Mesothelial cell of epicardium (in vitro differentiated cells): ENCODE results near the gene DNAJC1. TPM values are rescaled to one million over a fixed set of nuclear protein-coding genes. Genes with fewer than 3 reads are reported as not detected.

ENCODE experiments used
- DNase-seq, 2 experiments: peaks; one replicate each; pipeline ENCODE4 v3.0.0; 2021; ENCODE audit warnings: low spot score in 2 of 2; ENCODE audit not compliant: unreplicated experiment in 2 of 2
- H3K27ac Mint-ChIP-seq: 2 replicates; pipeline ENCODE4 v1.8.0; 2021; ENCODE audit warnings: mixed read lengths
- H3K27me3 Mint-ChIP-seq: 2 replicates; pipeline ENCODE4 v1.8.0; 2021; ENCODE audit warnings: low read depth, mixed read lengths
- H3K36me3 Mint-ChIP-seq: 2 replicates; pipeline ENCODE4 v1.8.0; 2021; ENCODE audit warnings: mixed read lengths
- H3K4me1 Mint-ChIP-seq: 2 replicates; pipeline ENCODE4 v1.8.0; 2021; ENCODE audit warnings: mixed read lengths
- H3K4me3 Mint-ChIP-seq: 2 replicates; pipeline ENCODE4 v1.8.0; 2021; ENCODE audit warnings: mild to moderate bottlenecking, moderate library complexity, mixed read lengths
- H3K9me3 Mint-ChIP-seq: 2 replicates; pipeline ENCODE4 v1.8.0; 2021; ENCODE audit warnings: mixed read lengths
- total RNA-seq: library from RNA; stranded (reverse); gene quantifications from 3 replicates; pipeline ENCODE4 v1.2.1, GENCODE V29; 2021
- TF ChIP-seq, protein P1 (sequence below): fragments of 200-600 bp; sonication (generic); IDR thresholded peaks from one replicate; pipeline ENCODE4 v1.5.0; 2021; ENCODE audit warnings: antibody characterized with exemption; ENCODE audit not compliant: unreplicated experiment

Gene DNAJC1
- total RNA-seq, 1 donor from 2014 or later, result 27.2 TPM

DNA sequence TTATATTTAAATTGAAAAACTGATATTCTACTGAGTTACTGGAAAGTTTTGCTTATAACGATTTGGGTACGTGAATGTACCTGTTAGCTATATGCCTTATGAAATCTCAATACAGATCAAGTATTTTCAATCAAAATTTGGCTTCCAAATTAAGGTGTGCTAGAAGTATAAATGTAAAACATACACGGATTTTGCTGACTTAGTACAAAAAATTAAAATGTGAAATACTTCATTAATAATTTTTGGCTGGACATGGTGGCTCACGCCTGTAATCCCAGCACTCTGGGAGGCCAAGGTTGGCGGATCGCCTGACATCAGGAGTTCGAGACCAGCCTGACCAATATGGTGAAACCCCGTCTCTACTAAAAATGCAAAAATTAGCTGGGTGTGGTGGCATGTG, 11.7 kb downstream of the DNAJC1 start:
- TF ChIP-seq, protein P1, sequence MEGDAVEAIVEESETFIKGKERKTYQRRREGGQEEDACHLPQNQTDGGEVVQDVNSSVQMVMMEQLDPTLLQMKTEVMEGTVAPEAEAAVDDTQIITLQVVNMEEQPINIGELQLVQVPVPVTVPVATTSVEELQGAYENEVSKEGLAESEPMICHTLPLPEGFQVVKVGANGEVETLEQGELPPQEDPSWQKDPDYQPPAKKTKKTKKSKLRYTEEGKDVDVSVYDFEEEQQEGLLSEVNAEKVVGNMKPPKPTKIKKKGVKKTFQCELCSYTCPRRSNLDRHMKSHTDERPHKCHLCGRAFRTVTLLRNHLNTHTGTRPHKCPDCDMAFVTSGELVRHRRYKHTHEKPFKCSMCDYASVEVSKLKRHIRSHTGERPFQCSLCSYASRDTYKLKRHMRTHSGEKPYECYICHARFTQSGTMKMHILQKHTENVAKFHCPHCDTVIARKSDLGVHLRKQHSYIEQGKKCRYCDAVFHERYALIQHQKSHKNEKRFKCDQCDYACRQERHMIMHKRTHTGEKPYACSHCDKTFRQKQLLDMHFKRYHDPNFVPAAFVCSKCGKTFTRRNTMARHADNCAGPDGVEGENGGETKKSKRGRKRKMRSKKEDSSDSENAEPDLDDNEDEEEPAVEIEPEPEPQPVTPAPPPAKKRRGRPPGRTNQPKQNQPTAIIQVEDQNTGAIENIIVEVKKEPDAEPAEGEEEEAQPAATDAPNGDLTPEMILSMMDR, result no peak
- Mint-ChIP-seq H3K27me3 (no peaks in the 10 kb centered on the region), H3K4me3 (no peak overlapping the region), H3K9me3 (peaks cover 4% of the 10 kb centered on the region), H3K36me3 (peaks cover 3% of the 10 kb centered on the region), H3K27ac (no peak overlapping the region), H3K4me1 (peaks cover 5% of the 10 kb centered on the region)
- DNase-seq, result no peak

DNA sequence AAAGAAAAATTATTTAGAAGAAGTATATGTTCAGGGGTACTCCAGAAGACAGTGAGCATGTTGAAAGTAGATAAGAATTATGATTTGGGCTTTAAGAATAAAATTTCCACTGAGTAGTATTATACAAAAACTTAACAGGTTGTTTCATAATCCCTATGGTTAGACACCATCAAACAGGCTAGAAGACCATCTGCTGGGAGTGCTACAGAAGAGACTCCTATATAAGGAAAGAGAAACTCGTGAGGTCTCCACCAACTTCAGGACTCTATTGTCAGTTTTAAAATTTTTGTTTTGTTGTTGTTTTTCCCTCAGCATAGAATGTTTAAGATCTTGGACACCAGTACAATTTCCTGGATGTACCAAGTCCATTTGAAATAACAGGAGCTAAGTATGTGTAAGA, 13.1 kb downstream of the DNAJC1 start:
- no peak overlapping the region for H3K4me3 Mint-ChIP-seq
- peaks cover 9% of the 10 kb centered on the region for H3K9me3 Mint-ChIP-seq
- no peak overlapping the region for H3K27ac Mint-ChIP-seq
- H3K4me1 Mint-ChIP-seq, result peaks cover 5% of the 10 kb centered on the region
- H3K27me3 Mint-ChIP-seq, result no peaks in the 10 kb centered on the region
- peaks cover 7% of the 10 kb centered on the region for H3K36me3 Mint-ChIP-seq
- no peak for DNase-seq
- TF ChIP-seq, protein P1, result no peak

GRCh38 chr10:21989453-21990154, 13.9 kb downstream of the DNAJC1 start:
- Mint-ChIP-seq H3K36me3 (peaks cover 7% of the 10 kb centered on the region), H3K4me3 (no peak overlapping the region), H3K27ac (no peak overlapping the region), H3K4me1 (peaks cover 5% of the 10 kb centered on the region), H3K9me3 (peaks cover 9% of the 10 kb centered on the region), H3K27me3 (no peaks in the 10 kb centered on the region)
- DNase-seq, result no peak
- TF ChIP-seq, protein P1, result no peak

GRCh38 chr10:21985541-21985940, 18.0 kb downstream of the DNAJC1 start:
- Mint-ChIP-seq H3K9me3 (peaks cover 5% of the 10 kb centered on the region), H3K4me1 (peaks cover 12% of the 10 kb centered on the region), H3K4me3 (no peak overlapping the region), H3K36me3 (peaks cover 5% of the 10 kb centered on the region), H3K27me3 (no peaks in the 10 kb centered on the region), H3K27ac (no peak overlapping the region)
- TF ChIP-seq, protein P1, result no peak
- no peak for DNase-seq

- Mint-ChIP-seq H3K36me3 (peaks cover 2% of the 10 kb centered on the region), H3K27me3 (no peaks in the 10 kb centered on the region), H3K4me1 (peaks cover 37% of the 10 kb centered on the region), H3K9me3 (peaks cover under 1% of the 10 kb centered on the region), H3K27ac (no peak overlapping the region), H3K4me3 (no peak overlapping the region)
- TF ChIP-seq, protein P1, result no peak
- DNase-seq, result no peak
Measured at GRCh38 chr10:21981118-21981517, 22.4 kb downstream of the DNAJC1 start.

DNA sequence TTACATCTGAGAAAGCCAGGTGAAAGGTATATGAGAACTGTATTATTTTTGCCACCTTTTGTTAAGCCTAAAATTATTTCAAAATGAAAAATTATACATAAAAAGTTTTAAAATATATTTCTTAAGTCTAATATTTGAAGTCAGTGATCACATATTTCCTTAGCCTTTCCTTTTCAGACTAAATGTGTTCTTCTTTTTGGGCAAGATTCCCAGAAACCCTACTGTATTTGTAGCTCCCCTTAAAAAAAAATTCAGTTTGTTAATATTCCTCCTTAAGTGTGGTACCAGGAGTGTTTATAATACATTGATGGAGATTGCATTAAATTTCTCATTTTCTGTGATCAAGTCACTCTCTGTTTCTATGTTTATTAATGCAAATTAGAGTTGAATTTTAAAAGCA, 22.8 kb downstream of the DNAJC1 start:
- Mint-ChIP-seq H3K4me1 (peaks cover 40% of the 10 kb centered on the region), H3K27me3 (no peaks in the 10 kb centered on the region), H3K27ac (no peak overlapping the region), H3K4me3 (no peak overlapping the region), H3K36me3 (peaks cover 1% of the 10 kb centered on the region), H3K9me3 (no peaks in the 10 kb centered on the region)
- DNase-seq, result no peak
- TF ChIP-seq, protein P1, result no peak
